Gastrocnemius medialis (tissue), 4 donors: ENCODE data around the gene SLC4A9. TPM values are rescaled to one million over a fixed set of nuclear protein-coding genes. Genes with fewer than 3 reads are reported as not detected.

ENCODE experiments used
- ATAC-seq, 2 donors: fragments of 150-250 bp; one replicate each; pipeline ENCODE4 v1.9.1; 2016
- DNase-seq, 2 donors: peaks; one replicate each; pipeline ENCODE4 v3.0.0-alpha.2; 2019
- H3K27ac ChIP-seq, 4 donors: fragments of 200-600 bp; sonication (generic); 1 replicate in 1 of 4; 2 replicates in 3 of 4; pipeline ENCODE4 v1.5.1; 2016 to 2018; ENCODE audit warnings: mild to moderate bottlenecking in 2 of 4, moderate library complexity in 1 of 4
- H3K27me3 ChIP-seq, 3 donors: fragments of 200-600 bp; sonication (generic) in 2 of 3; 1 replicate in 1 of 3; 2 replicates in 2 of 3; pipeline versions ENCODE4 v1.5.1 to v1.6.0; 2016 to 2019; ENCODE audit warnings: mild to moderate bottlenecking in 1 of 3, moderate library complexity in 1 of 3
- H3K36me3 ChIP-seq, 2 donors: fragments of 200-600 bp; sonication (generic) in 1 of 2; one replicate each; pipeline ENCODE4 v1.5.1; 2017 to 2018
- H3K4me1 ChIP-seq, 2 donors: fragments of 200-600 bp; sonication (generic) in 1 of 2; one replicate each; pipeline ENCODE4 v1.5.1; 2016 to 2017; ENCODE audit warnings: mild to moderate bottlenecking in 2 of 2
- H3K4me3 ChIP-seq, 4 donors: fragments of 200-600 bp; sonication (generic) in 3 of 4; 1 replicate in 1 of 4; 2 replicates in 3 of 4; pipeline ENCODE4 v1.5.1; 2016 to 2019; ENCODE audit warnings: mild to moderate bottlenecking in 2 of 4
- H3K9me3 ChIP-seq, 3 donors: fragments of 200-600 bp; sonication (generic) in 2 of 3; 1 replicate in 1 of 3; 2 replicates in 2 of 3; pipeline ENCODE4 v1.5.1; 2016 to 2019
- POLR2A ChIP-seq, 2 donors: fragments of 450-650 bp; IDR thresholded peaks; one replicate each; pipeline ENCODE4 v1.6.1; 2017; ENCODE audit warnings: antibody characterized with exemption in 2 of 2, mild to moderate bottlenecking in 2 of 2, moderate library complexity in 2 of 2
- in situ Hi-C, 4 donors: fragments of 200-750 bp; cut with MboI; loops; one replicate each; pipeline versions ENCODE4 v1.15.0 to v1.8.0; 2017; ENCODE audit warnings: low sequenced_read_pairs in 4 of 4
- intact Hi-C: fragments of 100-400 bp; cut with DNase I; formaldehyde crosslinking; loops from one replicate; pipeline ENCODE4 v1.15.1; 2023; ENCODE audit warnings: low total_unique reads
- total RNA-seq, 4 donors: library from RNA; depleted of rRNA; stranded (reverse); fragments of >200 nt; gene quantifications; one replicate each; pipeline versions ENCODE4 v1.1.0 to v1.2.3, GENCODE V29; 2016
- TF ChIP-seq, protein P1 (sequence below), 5 experiments: fragments of 450-650 bp in 3 of 5; fragments of 200-600 bp in 2 of 5; sonication (generic) in 2 of 5; IDR thresholded peaks in 4 of 5; conservative IDR thresholded peaks in 1 of 5; 1 replicate in 4 of 5; 2 replicates in 1 of 5; pipeline ENCODE4 v1.5.1; 2016 to 2019; ENCODE audit warnings: antibody characterized with exemption in 5 of 5, mild to moderate bottlenecking in 3 of 5, moderate library complexity in 3 of 5

The SLC4A9 gene
- total RNA-seq, 4 donors from 2014 or later = not detected

DNA sequence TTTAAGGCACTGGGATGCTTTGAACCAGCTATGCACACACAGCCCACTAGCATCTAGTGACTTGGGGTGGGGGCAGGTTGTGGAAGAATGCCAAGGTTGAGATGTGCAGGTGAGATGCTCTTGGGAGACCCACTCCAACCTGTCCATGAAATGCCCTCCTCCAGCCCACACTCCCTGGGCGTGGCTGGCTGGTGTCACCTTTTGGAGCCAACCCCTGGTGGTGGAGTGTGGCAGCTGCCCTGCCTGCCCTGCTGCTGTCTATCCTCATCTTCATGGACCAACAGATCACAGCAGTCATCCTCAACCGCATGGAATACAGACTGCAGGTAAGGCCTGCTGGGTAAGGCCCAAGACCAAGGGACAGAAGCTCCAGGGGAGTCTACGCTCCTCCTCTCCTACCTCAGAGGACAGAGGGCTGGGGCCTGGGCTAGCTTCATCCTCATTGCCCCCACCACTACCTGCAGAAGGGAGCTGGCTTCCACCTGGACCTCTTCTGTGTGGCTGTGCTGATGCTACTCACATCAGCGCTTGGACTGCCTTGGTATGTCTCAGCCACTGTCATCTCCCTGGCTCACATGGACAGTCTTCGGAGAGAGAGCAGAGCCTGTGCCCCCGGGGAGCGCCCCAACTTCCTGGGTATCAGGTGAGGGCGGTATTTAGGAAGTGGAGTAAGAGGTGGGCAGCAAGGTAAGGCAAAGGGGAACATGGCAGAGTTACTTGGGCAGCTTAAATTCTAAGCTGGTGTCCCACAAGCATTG is 7.4 kb downstream of the SLC4A9 start:
- H3K27me3 ChIP-seq = no peaks in the 10 kb centered on the region
- no peaks in the 10 kb centered on the region for H3K4me1 ChIP-seq
- intact Hi-C loops (no loop called here), in situ Hi-C loops (loop anchor here in 1 of 4 donors (25.0 kb wide), 1 partner anchor 580 kb away; the partner anchor contains the start of gene PSD2)
- H3K4me3 ChIP-seq = no peak overlapping the region
- H3K9me3 ChIP-seq = no peaks in the 10 kb centered on the region
- no peak for TF ChIP-seq POLR2A (IDR thresholded peaks at IDR 0.05)
- TF ChIP-seq, protein P1, sequence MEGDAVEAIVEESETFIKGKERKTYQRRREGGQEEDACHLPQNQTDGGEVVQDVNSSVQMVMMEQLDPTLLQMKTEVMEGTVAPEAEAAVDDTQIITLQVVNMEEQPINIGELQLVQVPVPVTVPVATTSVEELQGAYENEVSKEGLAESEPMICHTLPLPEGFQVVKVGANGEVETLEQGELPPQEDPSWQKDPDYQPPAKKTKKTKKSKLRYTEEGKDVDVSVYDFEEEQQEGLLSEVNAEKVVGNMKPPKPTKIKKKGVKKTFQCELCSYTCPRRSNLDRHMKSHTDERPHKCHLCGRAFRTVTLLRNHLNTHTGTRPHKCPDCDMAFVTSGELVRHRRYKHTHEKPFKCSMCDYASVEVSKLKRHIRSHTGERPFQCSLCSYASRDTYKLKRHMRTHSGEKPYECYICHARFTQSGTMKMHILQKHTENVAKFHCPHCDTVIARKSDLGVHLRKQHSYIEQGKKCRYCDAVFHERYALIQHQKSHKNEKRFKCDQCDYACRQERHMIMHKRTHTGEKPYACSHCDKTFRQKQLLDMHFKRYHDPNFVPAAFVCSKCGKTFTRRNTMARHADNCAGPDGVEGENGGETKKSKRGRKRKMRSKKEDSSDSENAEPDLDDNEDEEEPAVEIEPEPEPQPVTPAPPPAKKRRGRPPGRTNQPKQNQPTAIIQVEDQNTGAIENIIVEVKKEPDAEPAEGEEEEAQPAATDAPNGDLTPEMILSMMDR (IDR thresholded peaks at IDR 0.05 in 4 of 5, conservative IDR thresholded peaks at IDR 0.05 in 1 of 5) = no peak
- no peaks in the 10 kb centered on the region for H3K36me3 ChIP-seq
- DNase-seq = no peak
- no peak for ATAC-seq
- no peak overlapping the region for H3K27ac ChIP-seq

DNA sequence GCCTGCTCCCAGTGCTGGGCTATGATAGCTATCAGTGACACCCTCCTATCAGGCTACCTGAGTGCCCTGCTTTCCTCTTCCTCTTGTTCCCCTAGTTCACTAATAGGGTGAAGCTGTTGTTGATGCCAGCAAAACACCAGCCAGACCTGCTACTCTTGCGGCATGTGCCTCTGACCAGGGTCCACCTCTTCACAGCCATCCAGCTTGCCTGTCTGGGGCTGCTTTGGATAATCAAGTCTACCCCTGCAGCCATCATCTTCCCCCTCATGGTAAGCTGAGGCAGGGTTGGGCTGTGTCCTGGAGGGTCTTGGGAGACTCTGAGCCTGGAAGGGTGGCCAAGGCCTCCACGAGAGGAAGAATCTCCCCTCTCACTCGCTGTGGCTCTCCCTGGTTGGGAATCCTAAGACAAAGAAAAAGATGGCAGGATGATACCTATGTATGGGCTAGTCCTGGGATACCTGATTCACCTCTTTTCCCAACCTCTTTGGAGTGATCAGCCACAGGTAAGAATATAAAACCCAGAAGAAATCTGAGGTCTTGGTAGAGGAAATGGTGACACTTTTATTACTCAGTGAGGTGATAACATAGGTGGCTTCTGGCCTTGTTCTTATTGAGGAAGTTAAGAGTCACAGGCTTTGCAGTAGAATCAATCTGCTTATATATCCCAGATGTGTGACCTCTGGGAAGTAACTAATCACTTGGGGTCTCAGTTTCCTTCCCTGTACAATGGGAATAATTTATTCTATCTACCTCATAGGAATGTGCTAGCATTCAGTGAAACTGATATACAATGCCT is 11.6 kb downstream of the SLC4A9 start:
- no peak for ATAC-seq
- no peaks in the 10 kb centered on the region for H3K36me3 ChIP-seq
- H3K27me3 ChIP-seq = no peaks in the 10 kb centered on the region
- no peaks in the 10 kb centered on the region for H3K9me3 ChIP-seq
- no peak overlapping the region for H3K27ac ChIP-seq
- in situ Hi-C loops (loop anchor here in 3 of 4 donors (5.0 to 25.0 kb wide), 3 partner anchors 361 to 584 kb away; partner anchors contain the start of gene PSD2 (in 1 of the 3)), intact Hi-C loops (loop anchor here (2.0 to 5.0 kb wide), 3 partner anchors 29 to 363 kb away; partner anchors contain the start of genes ANKHD1 and TMCO6)
- H3K4me3 ChIP-seq = no peak overlapping the region
- TF ChIP-seq, protein P1 (IDR thresholded peaks at IDR 0.05 in 4 of 5, conservative IDR thresholded peaks at IDR 0.05 in 1 of 5) = no peak
- TF ChIP-seq POLR2A (IDR thresholded peaks at IDR 0.05) = no peak
- no peak for DNase-seq
- H3K4me1 ChIP-seq = no peaks in the 10 kb centered on the region

DNA sequence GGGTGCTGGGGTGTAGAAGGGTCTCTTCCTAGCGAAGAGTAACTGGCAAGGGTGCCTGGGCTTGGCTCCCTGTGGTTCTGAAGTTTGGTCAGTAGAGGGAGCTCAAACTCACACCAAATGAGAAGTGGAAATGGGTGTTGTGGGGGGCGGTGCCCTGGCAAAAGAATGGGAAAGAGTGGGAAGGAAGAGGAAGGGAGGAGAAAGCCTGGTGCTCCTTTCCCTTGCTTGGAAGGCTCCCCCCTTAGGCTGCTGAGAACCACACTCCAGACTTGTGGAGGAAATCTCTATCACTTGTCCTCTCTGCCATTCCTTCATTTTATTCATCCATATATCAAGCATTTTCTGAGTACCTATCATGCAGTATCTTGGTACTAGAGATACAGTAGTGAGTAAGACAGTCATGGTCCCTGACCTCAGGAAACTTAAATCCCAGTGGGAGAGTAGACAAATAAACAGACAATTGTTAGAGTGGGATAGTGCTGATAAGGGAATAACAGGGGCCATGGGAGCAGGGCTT is 13.0 kb downstream of the SLC4A9 start:
- H3K4me1 ChIP-seq = no peaks in the 10 kb centered on the region
- intact Hi-C loops = loop anchor here (2.0 to 5.0 kb wide), 3 partner anchors 28 to 362 kb away; partner anchors contain the start of genes ANKHD1 and TMCO6
- DNase-seq (peak in 1 of 2 donors; percentile 62), ATAC-seq (peak; percentile 71 to 81)
- H3K9me3 ChIP-seq = no peaks in the 10 kb centered on the region
- no peak overlapping the region for H3K4me3 ChIP-seq
- in situ Hi-C loops = loop anchor here in 3 of 4 donors (5.0 to 25.0 kb wide), 3 partner anchors 359 to 586 kb away; partner anchors contain the start of gene PSD2 (in 1 of the 3)
- no peak overlapping the region for H3K27ac ChIP-seq
- no peak for TF ChIP-seq POLR2A (IDR thresholded peaks at IDR 0.05)
- TF ChIP-seq, protein P1 (IDR thresholded peaks at IDR 0.05 in 4 of 5, conservative IDR thresholded peaks at IDR 0.05 in 1 of 5) = peak; percentile 55 to 84 (median 80)
- no peaks in the 10 kb centered on the region for H3K27me3 ChIP-seq
- H3K36me3 ChIP-seq = no peaks in the 10 kb centered on the region

DNA sequence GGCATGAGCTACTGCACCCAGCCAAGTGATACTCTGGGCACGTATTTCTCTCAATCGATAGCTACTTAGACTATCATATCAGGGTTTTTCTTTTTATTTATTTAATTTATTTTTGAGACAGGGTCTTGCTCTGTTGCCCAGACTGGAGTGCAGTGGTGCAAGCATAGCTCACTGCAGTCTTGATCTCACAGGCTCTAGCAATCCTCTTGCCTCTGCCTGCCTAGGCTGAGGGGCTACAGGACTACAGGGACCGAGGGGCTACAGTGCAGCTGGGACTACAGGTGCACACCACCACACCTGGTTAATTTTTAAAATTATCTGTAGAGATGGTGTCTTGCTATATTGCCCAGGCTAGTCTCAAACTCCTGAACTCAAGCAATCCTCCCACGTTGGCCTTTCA is 21.4 kb downstream of the SLC4A9 start:
- ATAC-seq (no peak), DNase-seq (no peak)
- TF ChIP-seq POLR2A (IDR thresholded peaks at IDR 0.05) = no peak
- TF ChIP-seq, protein P1 (IDR thresholded peaks at IDR 0.05 in 4 of 5, conservative IDR thresholded peaks at IDR 0.05 in 1 of 5) = no peak
- Histone ChIP-seq H3K9me3 (no peaks in the 10 kb centered on the region), H3K27ac (no peak overlapping the region), H3K36me3 (no peaks in the 10 kb centered on the region), H3K4me3 (no peak overlapping the region), H3K27me3 (no peaks in the 10 kb centered on the region), H3K4me1 (no peaks in the 10 kb centered on the region)
- intact Hi-C loops (no loop called here), in situ Hi-C loops (loop anchor here in 1 of 4 donors (25.0 kb wide), 1 partner anchor 656 kb away; no protein-coding TSS in a partner anchor)
